ENCODE results near the gene URM1.

URM1 gene

GRCh38 chr9:128385496-128386460 lies 14.6 kb downstream of the URM1 start:
- H3K27me3 ChIP-seq (ENCODE audit: insufficient read depth, poor library complexity, severe bottlenecking) = no peaks in the 10 kb centered on the region
- no peak for DNase-seq (ENCODE audit: low read depth in 1 of 2, low spot score in 1 of 2)
- no peak overlapping the region for H3K27ac ChIP-seq (replicated peaks)
- TF ChIP-seq CTCF (IDR thresholded peaks at IDR 0.05; ENCODE audit: insufficient read depth, low read length) (no peak), GABPA (IDR thresholded peaks at IDR 0.05; ENCODE audit: low read depth) (no peak), SPI1 (IDR thresholded peaks at IDR 0.05; ENCODE audit: borderline replicate concordance, low read depth) (no peak), REST (IDR thresholded peaks at IDR 0.05; ENCODE audit: insufficient replicate concordance, low read depth) (no peak), POLR2AphosphoS5 (IDR thresholded peaks at IDR 0.05; ENCODE audit: low read depth) (no peak)
- no peak overlapping the region for H3K4me3 ChIP-seq (replicated peaks; ENCODE audit: insufficient read depth, low read length)

DNA sequence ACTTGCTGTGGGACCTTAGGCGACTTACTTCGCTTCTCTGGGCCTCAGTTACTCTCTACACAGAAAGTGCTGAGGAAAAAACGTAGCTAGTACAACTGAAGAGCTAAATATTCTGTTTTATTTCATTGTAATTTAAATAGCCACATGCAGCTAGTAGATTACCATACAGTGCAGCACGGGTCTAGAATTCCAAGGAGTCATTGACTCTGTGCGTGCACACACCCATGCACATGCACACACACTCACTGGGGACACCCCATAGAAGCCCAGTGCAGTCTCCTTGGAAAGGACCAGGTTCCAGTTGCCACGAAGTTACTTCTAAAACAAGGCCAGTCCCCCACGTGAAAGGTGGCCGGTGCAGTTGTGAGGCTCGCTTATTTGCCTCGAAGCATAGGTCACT lies 17.0 kb downstream of the URM1 start:
- TF ChIP-seq POLR2AphosphoS5 (IDR thresholded peaks at IDR 0.05; ENCODE audit: low read depth) = no peak
- TF ChIP-seq SPI1 (IDR thresholded peaks at IDR 0.05; ENCODE audit: borderline replicate concordance, low read depth) = no peak
- TF ChIP-seq GABPA (IDR thresholded peaks at IDR 0.05; ENCODE audit: low read depth) = no peak
- no peak for TF ChIP-seq REST (IDR thresholded peaks at IDR 0.05; ENCODE audit: insufficient replicate concordance, low read depth)
- no peak for TF ChIP-seq CTCF (IDR thresholded peaks at IDR 0.05; ENCODE audit: insufficient read depth, low read length)
- no peaks in the 10 kb centered on the region for H3K27me3 ChIP-seq (ENCODE audit: insufficient read depth, poor library complexity, severe bottlenecking)
- DNase-seq (ENCODE audit: low read depth in 1 of 2, low spot score in 1 of 2) = no peak
- no peak overlapping the region for H3K27ac ChIP-seq (replicated peaks)
- no peak overlapping the region for H3K4me3 ChIP-seq (replicated peaks; ENCODE audit: insufficient read depth, low read length)

GRCh38 chr9:128389395-128390149 lies 18.4 kb downstream of the URM1 start:
- no peak for TF ChIP-seq GABPA (IDR thresholded peaks at IDR 0.05; ENCODE audit: low read depth)
- TF ChIP-seq POLR2AphosphoS5 (IDR thresholded peaks at IDR 0.05; ENCODE audit: low read depth) = no peak
- TF ChIP-seq CTCF (IDR thresholded peaks at IDR 0.05; ENCODE audit: insufficient read depth, low read length) = no peak
- peak; percentile 43 for TF ChIP-seq REST (IDR thresholded peaks at IDR 0.05; ENCODE audit: insufficient replicate concordance, low read depth)
- no peaks in the 10 kb centered on the region for H3K27me3 ChIP-seq (ENCODE audit: insufficient read depth, poor library complexity, severe bottlenecking)
- H3K4me3 ChIP-seq (replicated peaks; ENCODE audit: insufficient read depth, low read length) = no peak overlapping the region
- DNase-seq (ENCODE audit: low read depth in 1 of 2, low spot score in 1 of 2) = no peak
- no peak overlapping the region for H3K27ac ChIP-seq (replicated peaks)

Data from HL-60 (cell line).